H1 (cell line): ENCODE data around the gene MARCHF3. TPM values are rescaled to one million over a fixed set of nuclear protein-coding genes. Genes with fewer than 3 reads are reported as not detected.

Experiments
- CTCF ChIA-PET: fragments of 300-600 bp; sonication (Branson Sonifier 250); formaldehyde crosslinking; loops from one replicate; lab custom pipeline; 2021; ENCODE audit not compliant: partially characterized antibody; lab: Charles Lee
- POLR2A ChIA-PET: fragments of 300-600 bp; sonication (Branson Sonifier 250); formaldehyde crosslinking; loops from one replicate; lab custom pipeline; 2021; ENCODE audit warnings: inconsistent platforms; ENCODE audit not compliant: partially characterized antibody; lab: Charles Lee
- DNase-seq, 2 experiments: peaks; one replicate each; pipeline versions ENCODE4 v3.0.0 to v3.0.0-alpha.2; 2010 to 2022; ENCODE audit warnings: low spot score in 2 of 2, low read depth in 1 of 2, mixed read lengths in 1 of 2
- FAIRE-seq: peaks from 2 replicates; lab custom pipeline; 2011; peaks lifted over from hg19 to GRCh38; lab: Jason Lieb, UNC
- H2AFZ ChIP-seq: 2 replicates; pipeline ENCODE4 v1.8.1; 2012; ENCODE audit warnings: low read length, inconsistent platforms
- H2AK5ac ChIP-seq: 2 replicates; pipeline ENCODE4 v1.6.1; 2013; ENCODE audit warnings: low read depth, low read length
- H2BK120ac ChIP-seq: replicated peaks from 2 replicates; pipeline ENCODE3; 2013; ENCODE audit warnings: low read depth, low read length, inconsistent platforms
- H2BK12ac ChIP-seq: 2 replicates; pipeline ENCODE4 v1.6.1; 2013; ENCODE audit warnings: low read depth, low read length
- H2BK15ac ChIP-seq: 2 replicates; pipeline ENCODE4 v1.6.1; 2013; ENCODE audit warnings: low read length
- H2BK20ac ChIP-seq: 2 replicates; pipeline ENCODE4 v1.6.1; 2013; ENCODE audit warnings: low read length
- H2BK5ac ChIP-seq: 2 replicates; pipeline ENCODE4 v1.6.1; 2013; ENCODE audit warnings: low read depth, low read length
- H3K14ac ChIP-seq: 2 replicates; pipeline ENCODE4 v1.6.1; 2013; ENCODE audit warnings: inconsistent platforms; ENCODE audit not compliant: insufficient read length
- H3K18ac ChIP-seq: 2 replicates; pipeline ENCODE4 v1.6.1; 2013; ENCODE audit warnings: low read length; ENCODE audit errors: extremely low read depth
- H3K23ac ChIP-seq: 2 replicates; pipeline ENCODE4 v1.6.1; 2013; ENCODE audit warnings: inconsistent platforms; ENCODE audit not compliant: insufficient read length
- H3K23me2 ChIP-seq: 2 replicates; pipeline ENCODE4 v1.6.1; 2013; ENCODE audit warnings: low read depth, low read length
- H3K27ac ChIP-seq: 2 replicates; pipeline ENCODE4 v1.6.1; 2011; ENCODE audit warnings: low read depth, low read length, inconsistent platforms
- H3K27me3 ChIP-seq, 4 experiments: replicated peaks in 1 of 4; 1 replicate in 1 of 4; 2 replicates in 3 of 4; pipeline versions ENCODE4 v1.6.1 to v1.8.1; 2011 to 2013; ENCODE audit warnings: low read length in 3 of 4, mild to moderate bottlenecking in 3 of 4, inconsistent platforms in 2 of 4, mixed read lengths in 2 of 4, moderate library complexity in 1 of 4; ENCODE audit not compliant: control insufficient read depth in 3 of 4, insufficient read depth in 3 of 4; ENCODE audit errors: extremely low read depth in 1 of 4
- H3K36me3 ChIP-seq, 4 experiments: 2 replicates each; pipeline versions ENCODE4 v1.6.1 to v1.8.1; 2011 to 2013; ENCODE audit warnings: mild to moderate bottlenecking in 4 of 4, low read length in 3 of 4, moderate library complexity in 2 of 4, control low read depth in 1 of 4, inconsistent platforms in 1 of 4; ENCODE audit not compliant: insufficient read depth in 4 of 4, control insufficient read depth in 2 of 4
- H3K4ac ChIP-seq: replicated peaks from 2 replicates; pipeline ENCODE3; 2013; ENCODE audit warnings: low read length, low read depth, mixed read lengths, inconsistent platforms; ENCODE audit not compliant: insufficient read length
- H3K4me1 ChIP-seq, 4 experiments: replicated peaks in 1 of 4; 1 replicate in 1 of 4; 2 replicates in 3 of 4; pipeline versions ENCODE4 v1.6.1 to v1.8.1; 2011 to 2013; ENCODE audit warnings: low read length in 3 of 4, inconsistent platforms in 2 of 4, mixed read lengths in 1 of 4; ENCODE audit not compliant: insufficient read depth in 4 of 4, control insufficient read depth in 3 of 4
- H3K4me2 ChIP-seq, 2 experiments: 2 replicates each; pipeline versions ENCODE4 v1.6.1 to v1.8.1; 2011 to 2013; ENCODE audit warnings: low read depth in 2 of 2, low read length in 2 of 2, control low read depth in 1 of 2, inconsistent platforms in 1 of 2, mild to moderate bottlenecking in 1 of 2; ENCODE audit not compliant: insufficient read depth in 1 of 2
- H3K4me3 ChIP-seq, 4 experiments: fragments of 200-600, 300-600 bp in 1 of 4; sonication (generic), shearing (Covaris generic), sonication (Bioruptor Twin) in 1 of 4; 2 replicates each; pipeline versions ENCODE4 v1.5.1 to v1.8.1; 2011 to 2016; ENCODE audit warnings: low read length in 4 of 4, low read depth in 3 of 4, control low read depth in 2 of 4, inconsistent platforms in 2 of 4, mild to moderate bottlenecking in 2 of 4, mixed read lengths in 1 of 4, moderate library complexity in 1 of 4; ENCODE audit not compliant: insufficient read depth in 2 of 4; ENCODE audit errors: extremely low read depth in 1 of 4
- H3K56ac ChIP-seq: replicated peaks from 2 replicates; pipeline ENCODE3; 2013; ENCODE audit warnings: low read depth, mild to moderate bottlenecking, mixed read lengths, low read length, inconsistent platforms; ENCODE audit not compliant: insufficient read length
- H3K79me1 ChIP-seq: 2 replicates; pipeline ENCODE4 v1.6.1; 2013; ENCODE audit warnings: low read depth, low read length, control low read depth
- H3K79me2 ChIP-seq, 2 experiments: 2 replicates each; pipeline versions ENCODE4 v1.6.1 to v1.8.1; 2012 to 2013; ENCODE audit warnings: low read length in 2 of 2, mild to moderate bottlenecking in 2 of 2, inconsistent platforms in 1 of 2; ENCODE audit not compliant: insufficient read depth in 2 of 2, control insufficient read depth in 1 of 2
- H3K9ac ChIP-seq, 4 experiments: replicated peaks in 1 of 4; 1 replicate in 1 of 4; 2 replicates in 3 of 4; pipeline versions ENCODE4 v1.6.1 to v1.8.1; 2011 to 2013; ENCODE audit warnings: low read depth in 3 of 4, low read length in 3 of 4, control low read depth in 2 of 4, mild to moderate bottlenecking in 2 of 4, moderate library complexity in 2 of 4, inconsistent platforms in 1 of 4; ENCODE audit errors: extremely low read depth in 1 of 4
- H3K9me3 ChIP-seq, 2 experiments: 2 replicates each; pipeline versions ENCODE4 v1.6.1 to v1.8.1; 2012 to 2013; ENCODE audit warnings: mild to moderate bottlenecking in 2 of 2, moderate library complexity in 2 of 2, control low read depth in 1 of 2, inconsistent platforms in 1 of 2, low read depth in 1 of 2, low read length in 1 of 2, mixed read lengths in 1 of 2; ENCODE audit not compliant: insufficient read depth in 2 of 2
- H4K20me1 ChIP-seq, 2 experiments: replicated peaks in 1 of 2; 2 replicates each; pipeline versions ENCODE3 to v1.8.1; 2011 to 2013; ENCODE audit warnings: inconsistent platforms in 2 of 2, low read length in 2 of 2, mild to moderate bottlenecking in 1 of 2; ENCODE audit not compliant: insufficient read depth in 2 of 2, control insufficient read depth in 1 of 2
- H4K5ac ChIP-seq: 2 replicates; pipeline ENCODE4 v1.6.1; 2013; ENCODE audit warnings: low read length, low read depth, mixed read lengths, inconsistent platforms; ENCODE audit not compliant: insufficient read length
- H4K8ac ChIP-seq: 2 replicates; pipeline ENCODE4 v1.8.0; 2013; ENCODE audit warnings: mild to moderate bottlenecking, moderate library complexity, low read length, inconsistent platforms; ENCODE audit not compliant: insufficient read depth; ENCODE audit errors: extremely low read depth
- H4K91ac ChIP-seq: replicated peaks from 2 replicates; pipeline ENCODE3; 2013; ENCODE audit warnings: low read length, mixed read lengths, inconsistent platforms; ENCODE audit not compliant: insufficient read length
- CEBPB ChIP-seq: IDR thresholded peaks from 2 replicates; pipeline ENCODE4 v1.6.1; 2012; ENCODE audit warnings: low read depth, low read length
- CHD1 ChIP-seq: IDR thresholded peaks from 2 replicates; pipeline ENCODE4 v1.6.1; 2012; ENCODE audit warnings: low read depth, low read length, improper control_type of control experiment
- CREB1 ChIP-seq: IDR thresholded peaks from 2 replicates; pipeline ENCODE4 v1.6.1; 2012; ENCODE audit warnings: inconsistent platforms
- CTBP2 ChIP-seq: IDR thresholded peaks from 2 replicates; pipeline ENCODE4 v1.7.0; 2011; ENCODE audit warnings: borderline replicate concordance, mild to moderate bottlenecking, moderate library complexity, mixed read lengths, low read length; ENCODE audit not compliant: insufficient read depth, insufficient read length
- KDM1A ChIP-seq: fragments of 200-600, 300-600 bp; sonication (generic); IDR thresholded peaks from 2 replicates; pipeline ENCODE4 v1.7.1; 2016; ENCODE audit warnings: mild to moderate bottlenecking, low read length, borderline replicate concordance
- MAX ChIP-seq: IDR thresholded peaks from 2 replicates; pipeline ENCODE4 v1.6.1; 2012; ENCODE audit warnings: inconsistent platforms
- NRF1 ChIP-seq: IDR thresholded peaks from 2 replicates; pipeline ENCODE4 v1.6.1; 2011; ENCODE audit warnings: mild to moderate bottlenecking, low read depth, low read length, improper control_type of control experiment
- POLR2AphosphoS5 ChIP-seq: IDR thresholded peaks from 2 replicates; pipeline ENCODE4 v1.6.1; 2011; ENCODE audit warnings: low read depth, low read length
- SIRT6 ChIP-seq: IDR thresholded peaks from one replicate; pipeline ENCODE4 v1.7.1; 2012; ENCODE audit warnings: low read length, inconsistent platforms
- SP1 ChIP-seq: IDR thresholded peaks from 2 replicates; pipeline ENCODE4 v1.6.1; 2011; ENCODE audit warnings: low read depth, low read length
- SP2 ChIP-seq: IDR thresholded peaks from 2 replicates; pipeline ENCODE4 v1.6.1; 2012; ENCODE audit warnings: mild to moderate bottlenecking, low read length, inconsistent platforms
- SRF ChIP-seq: IDR thresholded peaks from 2 replicates; pipeline ENCODE4 v1.6.1; 2011; ENCODE audit warnings: mild to moderate bottlenecking, low read depth, low read length, moderate library complexity
- TEAD4 ChIP-seq: IDR thresholded peaks from 2 replicates; pipeline ENCODE4 v1.6.1; 2012; ENCODE audit warnings: low read depth, low read length, inconsistent platforms, mixed read lengths
- WGBS, 2 experiments: shearing (Covaris generic) in 1 of 2; methylation state at CpG; one replicate each; pipeline versions ENCODE4 v1.1.6 to v1.1.7; 2013 to 2015; ENCODE audit warnings: low lambda C conversion rate in 2 of 2, mixed read lengths in 2 of 2, inconsistent platforms in 1 of 2, low coverage in 1 of 2, missing lambda C conversion rate in 1 of 2; ENCODE audit not compliant: insufficient replicate concordance in 2 of 2, insufficient coverage in 1 of 2, insufficient read length in 1 of 2; ENCODE audit errors: extremely low coverage in 1 of 2, missing lambda C conversion rate in 1 of 2; 5-methylcytosine and 5-hydroxymethylcytosine counted together
- polyA plus RNA-seq, 7 experiments: library from polyadenylated mRNA; depleted of rRNA in 3 of 7; stranded (reverse) in 5 of 7; unstranded in 2 of 7; fragments of >200 nt in 5 of 7; fragments of 200-250 nt in 2 of 7; gene quantifications; 1 replicate in 5 of 7; 2 replicates in 1 of 7; 4 replicates in 1 of 7; pipeline versions ENCODE4 v1.2.1 to v1.2.3, GENCODE V29; 2011 to 2013; ENCODE audit warnings: missing spikeins in 2 of 7, mixed read lengths in 2 of 7
- total RNA-seq: library from RNA; stranded (reverse); fragmentation: NEBNext Ultra II Directional; extraction: Animal tissue kit (Norgen Biotek cat#: 25700); gene quantifications from 2 replicates; pipeline ENCODE4 v1.2.1, GENCODE V29; 2021
- TF ChIP-seq, protein P1 (sequence below): IDR thresholded peaks from 2 replicates; pipeline ENCODE4 v1.6.1; 2012; ENCODE audit warnings: inconsistent platforms

MARCHF3 gene
- total and polyA plus RNA-seq, 2 of the 8 experiments (the other 6 are each of a cell fraction or from before 2014, with no cell fraction given): 12.0 to 16.9 TPM

- H2BK20ac ChIP-seq: no peak overlapping the region
- H3K4me3 ChIP-seq: no peak overlapping the region
- ChIA-PET CTCF (no interaction called here), POLR2A (no interaction called here)
- no peak overlapping the region for H3K4me2 ChIP-seq
- H2BK15ac ChIP-seq: no peak overlapping the region
- TF ChIP-seq SP2 (no peak), NRF1 (no peak), CHD1 (no peak), SRF (no peak), POLR2AphosphoS5 (no peak), CREB1 (no peak), SIRT6 (no peak), SP1 (no peak), CEBPB (no peak), CTBP2 (no peak), TEAD4 (no peak), MAX (no peak), KDM1A (no peak)
- TF ChIP-seq, protein P1, sequence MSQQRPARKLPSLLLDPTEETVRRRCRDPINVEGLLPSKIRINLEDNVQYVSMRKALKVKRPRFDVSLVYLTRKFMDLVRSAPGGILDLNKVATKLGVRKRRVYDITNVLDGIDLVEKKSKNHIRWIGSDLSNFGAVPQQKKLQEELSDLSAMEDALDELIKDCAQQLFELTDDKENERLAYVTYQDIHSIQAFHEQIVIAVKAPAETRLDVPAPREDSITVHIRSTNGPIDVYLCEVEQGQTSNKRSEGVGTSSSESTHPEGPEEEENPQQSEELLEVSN: no peak
- H3K27ac ChIP-seq: no peak overlapping the region
- FAIRE-seq: no peak
- no peaks in the 10 kb centered on the region; the same call in 1 of the 2 replicates for H3K79me1 ChIP-seq
- 80% methylated on average over 1 of the region's 1 CpG; no CpG with 5 or more reads in 1 of the 2 experiments for WGBS, 2 experiments
- H3K9me3 ChIP-seq: no peaks in the 10 kb centered on the region
- H2AK5ac ChIP-seq: no peak overlapping the region
- no peak overlapping the region for H3K9ac ChIP-seq
- no peak overlapping the region for H3K56ac ChIP-seq
- H3K23ac ChIP-seq: no peak overlapping the region
- no peak overlapping the region for H4K91ac ChIP-seq
- H2BK120ac ChIP-seq: no peak overlapping the region
- no peak overlapping the region for H3K14ac ChIP-seq
- peaks cover 0 to 3% (median 0%) of the 10 kb centered on the region in 4 experiments; a peak in 1 of 7 replicates for H3K4me1 ChIP-seq
- no peak overlapping the region for H4K5ac ChIP-seq
- H4K8ac ChIP-seq: no peak overlapping the region
- no peaks in the 10 kb centered on the region for H3K27me3 ChIP-seq
- H2AFZ ChIP-seq: no peak overlapping the region
- H2BK12ac ChIP-seq: no peak overlapping the region
- no peaks in the 10 kb centered on the region for H4K20me1 ChIP-seq
- H3K18ac ChIP-seq: no peak overlapping the region
- H3K79me2 ChIP-seq: no peaks in the 10 kb centered on the region
- no peaks in the 10 kb centered on the region; the same call in 1 of the 2 replicates for H3K23me2 ChIP-seq
- DNase-seq: no peak
- no peak overlapping the region for H2BK5ac ChIP-seq
- H3K36me3 ChIP-seq: no peaks in the 10 kb centered on the region
- no peak overlapping the region for H3K4ac ChIP-seq
Measured at GRCh38 chr5:127007522-127007921, 22.8 kb downstream of the MARCHF3 start.
